Measurements from ENCODE around the gene OLIG1.

DNA sequence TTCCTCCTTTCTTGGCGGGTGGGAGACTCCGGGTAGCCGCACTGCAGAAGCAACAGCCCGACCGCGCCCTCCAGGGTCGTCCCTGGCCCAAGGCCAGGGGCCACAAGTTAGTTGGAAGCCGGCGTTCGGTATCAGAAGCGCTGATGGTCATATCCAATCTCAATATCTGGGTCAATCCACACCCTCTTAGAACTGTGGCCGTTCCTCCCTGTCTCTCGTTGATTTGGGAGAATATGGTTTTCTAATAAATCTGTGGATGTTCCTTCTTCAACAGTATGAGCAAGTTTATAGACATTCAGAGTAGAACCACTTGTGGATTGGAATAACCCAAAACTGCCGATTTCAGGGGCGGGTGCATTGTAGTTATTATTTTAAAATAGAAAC lies 41.7 kb upstream of the OLIG1 start:
- TF ChIP-seq, protein P1, sequence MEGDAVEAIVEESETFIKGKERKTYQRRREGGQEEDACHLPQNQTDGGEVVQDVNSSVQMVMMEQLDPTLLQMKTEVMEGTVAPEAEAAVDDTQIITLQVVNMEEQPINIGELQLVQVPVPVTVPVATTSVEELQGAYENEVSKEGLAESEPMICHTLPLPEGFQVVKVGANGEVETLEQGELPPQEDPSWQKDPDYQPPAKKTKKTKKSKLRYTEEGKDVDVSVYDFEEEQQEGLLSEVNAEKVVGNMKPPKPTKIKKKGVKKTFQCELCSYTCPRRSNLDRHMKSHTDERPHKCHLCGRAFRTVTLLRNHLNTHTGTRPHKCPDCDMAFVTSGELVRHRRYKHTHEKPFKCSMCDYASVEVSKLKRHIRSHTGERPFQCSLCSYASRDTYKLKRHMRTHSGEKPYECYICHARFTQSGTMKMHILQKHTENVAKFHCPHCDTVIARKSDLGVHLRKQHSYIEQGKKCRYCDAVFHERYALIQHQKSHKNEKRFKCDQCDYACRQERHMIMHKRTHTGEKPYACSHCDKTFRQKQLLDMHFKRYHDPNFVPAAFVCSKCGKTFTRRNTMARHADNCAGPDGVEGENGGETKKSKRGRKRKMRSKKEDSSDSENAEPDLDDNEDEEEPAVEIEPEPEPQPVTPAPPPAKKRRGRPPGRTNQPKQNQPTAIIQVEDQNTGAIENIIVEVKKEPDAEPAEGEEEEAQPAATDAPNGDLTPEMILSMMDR (IDR thresholded peaks at IDR 0.05), result no peak
- TF ChIP-seq POLR2AphosphoS5 (IDR thresholded peaks at IDR 0.05) (no peak), POLR2A (IDR thresholded peaks at IDR 0.05; ENCODE audit: low read depth) (no peak), EP300 (IDR thresholded peaks at IDR 0.05) (no peak)
